ENCODE data around the gene TREX2. TPM values are rescaled to one million over a fixed set of nuclear protein-coding genes. Genes with fewer than 3 reads are reported as not detected.

Gene TREX2
- total RNA-seq, 1 experiment from 2014 or later, result 1.1 TPM

GRCh38 chrX:153409414-153410101 lies 36.3 kb downstream of the TREX2 start:
- Histone ChIP-seq H3K9ac (ENCODE audit: extremely low read depth, insufficient read length, low read length) (no peak overlapping the region), H3K27me3 (ENCODE audit: insufficient read depth, low read length) (peaks cover 7% of the 10 kb centered on the region; the same call in 1 of the 2 replicates), H3K14ac (ENCODE audit: insufficient read depth, low read length) (no peak overlapping the region), H2BK12ac (ENCODE audit: insufficient read length, low read depth, low read length) (no peak overlapping the region), H3K18ac (ENCODE audit: insufficient read length, low read depth, low read length) (no peak overlapping the region), H4K91ac (ENCODE audit: insufficient read length, low read depth, low read length) (no peak overlapping the region), H2BK15ac (ENCODE audit: low read depth, low read length) (no peak overlapping the region), H3K4ac (ENCODE audit: low read depth, low read length) (no peak overlapping the region), H4K20me1 (ENCODE audit: control insufficient read depth, insufficient read depth, insufficient read length) (no peaks in the 10 kb centered on the region), H3K23ac (ENCODE audit: insufficient read length, low read depth, low read length) (no peak overlapping the region), H3K9me3 (ENCODE audit: control insufficient read depth, low read depth, low read length) (peaks cover 29% of the 10 kb centered on the region), H3K4me1 (ENCODE audit: insufficient read depth, low read length) (no peaks in the 10 kb centered on the region), H2BK5ac (ENCODE audit: insufficient read length, low read length) (no peak overlapping the region), H2AFZ (ENCODE audit: low read length) (no peak overlapping the region), H3K4me2 (ENCODE audit: insufficient read depth, insufficient read length, low read length) (no peak overlapping the region), H2BK120ac (ENCODE audit: low read depth, low read length, poor library complexity, severe bottlenecking) (no peak overlapping the region), H3K27ac (ENCODE audit: insufficient read length, low read depth, low read length) (no peak overlapping the region), H3T11ph (ENCODE audit: low read length) (no peak overlapping the region), H4K5ac (ENCODE audit: insufficient read length, low read depth, low read length) (no peak overlapping the region), H3K79me1 (ENCODE audit: insufficient read depth, low read depth, low read length, poor library complexity, severe bottlenecking) (no peaks in the 10 kb centered on the region), H3K79me2 (ENCODE audit: insufficient read depth, low read length) (no peaks in the 10 kb centered on the region), H3K23me2 (ENCODE audit: insufficient read length, low read depth, low read length, poor library complexity, severe bottlenecking) (no peaks in the 10 kb centered on the region), H2BK20ac (ENCODE audit: low read depth, low read length, poor library complexity, severe bottlenecking) (no peak overlapping the region), H3K56ac (ENCODE audit: insufficient read length, low read depth, low read length) (no peak overlapping the region), H4K8ac (replicated peaks; ENCODE audit: insufficient read length, low read depth, low read length) (no peak overlapping the region), H2AK5ac (ENCODE audit: insufficient read length, low read length) (no peak overlapping the region)
- no CpG with 5 or more reads among the region's 30 CpGs for WGBS (ENCODE audit: extremely low coverage, insufficient read length, low lambda C conversion rate)
- Mint-ChIP-seq H3K27me3 (ENCODE audit: low read depth) (peaks cover 47% of the 10 kb centered on the region), H3K36me3 (ENCODE audit: insufficient read depth in 1 of 3, low read depth in 3 of 3) (peaks cover 8 to 10% (median 10%) of the 10 kb centered on the region in 3 experiments; a peak in 4 of 7 replicates), H3K27ac (no peak overlapping the region), H3K4me1 (peaks cover 7 to 8% of the 10 kb centered on the region in 2 experiments; a peak in 2 of 4 replicates), H3K9me3 (peaks cover 63 to 77% of the 10 kb centered on the region in 2 experiments), H3K4me3 (no peak overlapping the region)
- TF ChIP-seq CTCF (conservative IDR thresholded peaks at IDR 0.05), result no peak
- DNase-seq, result no peak

All from H9 (cell line).